Keratinocyte (primary cell): Measurements from ENCODE around the gene GRAMD2B. TPM values are rescaled to one million over a fixed set of nuclear protein-coding genes. Genes with fewer than 3 reads are reported as not detected.

Experiments
- DNase-seq: peaks from one replicate; pipeline ENCODE4 v3.0.0-alpha.2; 2011; ENCODE audit warnings: low read depth, missing footprints, low spot score
- FAIRE-seq: peaks from 2 replicates; lab custom pipeline; 2011; peaks lifted over from hg19 to GRCh38; lab: Jason Lieb, UNC
- H2AFZ ChIP-seq: 2 replicates; pipeline ENCODE4 v1.6.0; 2012; ENCODE audit warnings: low read length, control low read depth, inconsistent platforms; ENCODE audit not compliant: control insufficient read depth
- H3K27ac ChIP-seq: 2 replicates; pipeline ENCODE4 v1.5.1; 2011; ENCODE audit warnings: low read length; ENCODE audit not compliant: control insufficient read depth, insufficient read depth
- H3K27me3 ChIP-seq: 3 replicates; pipeline ENCODE4 v1.6.0; 2011; ENCODE audit warnings: low read length; ENCODE audit not compliant: control insufficient read depth, insufficient read depth; ENCODE audit errors: extremely low read depth
- H3K36me3 ChIP-seq, 2 experiments: 2 replicates in 1 of 2; 3 replicates in 1 of 2; pipeline ENCODE4 v1.5.1; 2011; ENCODE audit warnings: low read length in 2 of 2, mild to moderate bottlenecking in 1 of 2; ENCODE audit not compliant: control insufficient read depth in 2 of 2, insufficient read depth in 2 of 2; ENCODE audit errors: extremely low read depth in 1 of 2
- H3K4me1 ChIP-seq: 3 replicates; pipeline ENCODE4 v1.5.1; 2011; ENCODE audit warnings: low read length; ENCODE audit not compliant: control insufficient read depth, insufficient read depth; ENCODE audit errors: extremely low read depth
- H3K4me2 ChIP-seq: 3 replicates; pipeline ENCODE4 v1.6.0; 2011; ENCODE audit warnings: low read depth, low read length; ENCODE audit not compliant: control insufficient read depth, insufficient read depth; ENCODE audit errors: extremely low read depth
- H3K4me3 ChIP-seq, 3 experiments: fragments of 200-600 bp in 1 of 3; sonication (generic) in 1 of 3; 2 replicates in 2 of 3; 3 replicates in 1 of 3; pipeline ENCODE4 v1.5.1; 2011 to 2016; ENCODE audit warnings: low read length in 3 of 3, mild to moderate bottlenecking in 3 of 3, control low read depth in 2 of 3, inconsistent platforms in 1 of 3, low read depth in 1 of 3, mixed read lengths in 1 of 3, mixed run types in 1 of 3, moderate library complexity in 1 of 3; ENCODE audit not compliant: control insufficient read depth in 2 of 3, insufficient read depth in 2 of 3; ENCODE audit errors: extremely low read depth in 1 of 3
- H3K79me2 ChIP-seq: 2 replicates; pipeline ENCODE4 v1.6.0; 2012; ENCODE audit warnings: low read length; ENCODE audit not compliant: control insufficient read depth, insufficient read depth
- H3K9ac ChIP-seq: 3 replicates; pipeline ENCODE4 v1.6.0; 2011; ENCODE audit warnings: low read length; ENCODE audit not compliant: control insufficient read depth, insufficient read depth; ENCODE audit errors: extremely low read depth
- H3K9me1 ChIP-seq: 3 replicates; pipeline ENCODE4 v1.6.0; 2011; ENCODE audit warnings: low read length; ENCODE audit not compliant: control insufficient read depth, insufficient read depth; ENCODE audit errors: extremely low read depth
- H3K9me3 ChIP-seq: 2 replicates; pipeline ENCODE4 v1.5.1; 2012; ENCODE audit warnings: low read depth, low read length; ENCODE audit not compliant: control insufficient read depth
- H4K20me1 ChIP-seq: 3 replicates; pipeline ENCODE4 v1.6.0; 2011; ENCODE audit warnings: low read length; ENCODE audit not compliant: control insufficient read depth, insufficient read depth; ENCODE audit errors: extremely low read depth
- CTCF ChIP-seq, 3 experiments: IDR thresholded peaks in 1 of 3; conservative IDR thresholded peaks in 1 of 3; optimal IDR thresholded peaks in 1 of 3; 2 replicates in 2 of 3; 3 replicates in 1 of 3; pipeline versions ENCODE3 to v1.5.1; 2011; ENCODE audit warnings: low read length in 3 of 3, mild to moderate bottlenecking in 3 of 3, moderate library complexity in 2 of 3, control low read depth in 1 of 3, inconsistent platforms in 1 of 3; ENCODE audit not compliant: insufficient read depth in 2 of 3; ENCODE audit errors: extremely low read depth in 1 of 3
- EZH2 ChIP-seq: IDR thresholded peaks from one replicate; pipeline ENCODE4 v1.6.1; 2012; ENCODE audit warnings: inconsistent platforms, mild to moderate bottlenecking, low read length, moderate library complexity
- dilution Hi-C: fragments of 300-500 bp; cut with MboI; formaldehyde crosslinking; loops from one replicate; pipeline ENCODE4 v1.7.0; 2020; ENCODE audit warnings: low sequenced_read_pairs; ENCODE audit not compliant: extremely low pct_ligation_motif_present
- polyA plus RNA-seq, 5 experiments: library from polyadenylated mRNA; depleted of rRNA in 3 of 5; stranded (reverse) in 3 of 5; stranded (forward) in 1 of 5; unstranded in 1 of 5; fragments of >200 nt; gene quantifications; 1 replicate in 1 of 5; 2 replicates in 3 of 5; 3 replicates in 1 of 5; pipeline versions ENCODE4 v1.2.1 to v1.2.3, GENCODE V29; 2011 to 2012; ENCODE audit warnings: missing spikeins in 2 of 5, low read depth in 1 of 5, low replicate concordance in 1 of 5

The GRAMD2B gene
- polyA plus RNA-seq, 1 donor (not counting 4 experiments of a cell fraction or from before 2014, with no cell fraction given), result 45.9 TPM

DNA sequence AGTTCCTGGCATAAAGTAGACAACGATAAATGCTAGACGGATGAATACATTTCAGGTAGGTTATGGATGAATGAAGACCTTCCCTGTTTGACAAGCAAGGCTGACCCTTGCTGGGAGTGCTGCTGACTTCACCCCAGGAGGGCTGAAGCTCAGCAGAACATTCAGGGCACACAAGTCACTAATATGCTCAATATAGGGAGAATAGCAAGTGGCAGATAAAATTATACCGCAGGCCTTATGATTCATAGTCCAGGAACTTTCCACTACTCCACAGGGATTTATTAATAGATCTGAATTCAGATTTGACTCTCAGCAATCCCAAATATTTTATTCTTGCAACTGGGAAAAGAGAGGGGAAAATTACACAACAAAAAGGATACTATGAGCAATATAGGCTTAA is 38.2 kb upstream of the GRAMD2B start:
- Histone ChIP-seq H3K27ac (no peak overlapping the region), H3K4me3 (no peak overlapping the region), H3K9ac (no peak overlapping the region), H3K9me3 (no peaks in the 10 kb centered on the region), H3K4me1 (peaks cover 25% of the 10 kb centered on the region), H3K36me3 (no peaks in the 10 kb centered on the region), H3K9me1 (no peaks in the 10 kb centered on the region), H2AFZ (no peak overlapping the region), H3K4me2 (peak overlapping the region; percentile 67), H4K20me1 (no peaks in the 10 kb centered on the region), H3K27me3 (no peaks in the 10 kb centered on the region), H3K79me2 (no peaks in the 10 kb centered on the region)
- TF ChIP-seq CTCF (optimal IDR thresholded peaks at IDR 0.05 in 1 of 3, IDR thresholded peaks at IDR 0.05 in 1 of 3, conservative IDR thresholded peaks at IDR 0.05 in 1 of 3; ENCODE audit: extremely low read depth in 1 of 3, insufficient read depth in 2 of 3, low read length in 3 of 3), result peak in 1 of 3 experiments; percentile 5
- TF ChIP-seq EZH2, result no peak
- dilution Hi-C loops, result no loop called here
- DNase-seq, result no peak
- FAIRE-seq, result peak; percentile 86

- Histone ChIP-seq H4K20me1 (no peaks in the 10 kb centered on the region), H3K9ac (peak overlapping the region; percentile 29), H2AFZ (peak overlapping the region; percentile 60), H3K4me1 (peaks cover 25% of the 10 kb centered on the region), H3K27me3 (no peaks in the 10 kb centered on the region), H3K9me1 (no peaks in the 10 kb centered on the region), H3K4me3 (peak overlapping the region in 2 of 3 experiments; percentile 8 to 14), H3K79me2 (no peaks in the 10 kb centered on the region), H3K36me3 (no peaks in the 10 kb centered on the region), H3K27ac (peak overlapping the region; percentile 59), H3K4me2 (peak overlapping the region; percentile 67), H3K9me3 (no peaks in the 10 kb centered on the region)
- FAIRE-seq (peak; percentile 84), DNase-seq (no peak)
- TF ChIP-seq EZH2, result no peak
- TF ChIP-seq CTCF (optimal IDR thresholded peaks at IDR 0.05 in 1 of 3, IDR thresholded peaks at IDR 0.05 in 1 of 3, conservative IDR thresholded peaks at IDR 0.05 in 1 of 3; ENCODE audit: extremely low read depth in 1 of 3, insufficient read depth in 2 of 3, low read length in 3 of 3), result no peak
- dilution Hi-C loops, result no loop called here
These were observed 37.4 kb upstream of the GRAMD2B start for GRCh38 chr5:126385524-126386502.
